ENCODE results near the gene NHEJ1. TPM values are rescaled to one million over a fixed set of nuclear protein-coding genes. Genes with fewer than 3 reads are reported as not detected.

Gene NHEJ1
- total RNA-seq, 1 experiment from 2014 or later, result 16.4 TPM

DNA sequence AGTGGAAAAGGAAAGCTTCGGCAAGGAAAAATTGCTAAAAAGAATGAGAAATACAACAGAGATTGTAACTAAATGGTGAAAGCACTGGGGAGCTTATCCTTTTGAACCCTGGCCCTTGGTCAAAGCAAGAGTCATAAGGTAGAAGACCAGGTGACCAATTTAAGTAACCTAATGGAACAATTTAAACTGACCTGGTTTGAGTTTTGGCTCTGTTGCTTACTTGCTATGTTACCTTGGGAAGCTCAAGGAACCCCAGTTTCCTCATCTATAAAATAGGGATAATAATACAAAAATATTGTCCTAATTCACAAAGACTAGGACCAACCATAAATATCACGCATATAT, 48.6 kb downstream of the NHEJ1 start:
- POLR2A ChIA-PET, result no interaction called here
- Histone ChIP-seq H3K9me3 (ENCODE audit: control insufficient read depth in 1 of 2, insufficient read depth in 1 of 2, low read depth in 1 of 2, low read length in 2 of 2) (no peaks in the 10 kb centered on the region), H2AFZ (ENCODE audit: low read depth, low read length, poor library complexity, severe bottlenecking) (no peak overlapping the region), H3K27me3 (ENCODE audit: insufficient read depth, low read length) (no peaks in the 10 kb centered on the region), H4K20me1 (ENCODE audit: insufficient read depth) (no peaks in the 10 kb centered on the region), H3K79me2 (ENCODE audit: insufficient read depth, low read length) (no peaks in the 10 kb centered on the region), H3K4me1 (ENCODE audit: control insufficient read depth in 1 of 2, insufficient read depth in 2 of 2, low read length in 2 of 2) (no peaks in the 10 kb centered on the region), H3K4me2 (ENCODE audit: low read length) (no peak overlapping the region), H3K9me2 (ENCODE audit: insufficient read depth) (no peaks in the 10 kb centered on the region), H3K27ac (ENCODE audit: low read depth, low read length) (no peak overlapping the region), H3K9ac (ENCODE audit: low read length) (no peak overlapping the region), H3K36me3 (ENCODE audit: control insufficient read depth in 1 of 2, insufficient read depth in 2 of 2, low read length in 2 of 2) (no peaks in the 10 kb centered on the region), H3K4me3 (replicated peaks in 1 of 2; ENCODE audit: low read depth in 1 of 2, low read length in 2 of 2) (no peak overlapping the region)
- no peak for TF ChIP-seq JUND (IDR thresholded peaks at IDR 0.05)
- RAD21 ChIA-PET (ENCODE audit: low non-redundant PET in 1 of 2, low total read pairs in 2 of 2, uncharacterized antibody in 2 of 2, unreplicated experiment in 2 of 2), result interaction anchor here in 1 of 2 experiments (0.7 kb wide), 1 partner anchor 23 kb away, joined by 3 read pairs; no protein-coding TSS in a partner anchor
- intact Hi-C loops (cut with micrococcal nuclease), result no loop called here
- CTCF ChIA-PET, result interaction anchor here (1.4 to 1.5 kb wide), 2 partner anchors 8 to 82 kb away, joined by 3 to 6 read pairs; no protein-coding TSS in a partner anchor
- BruUV-seq (replicated peaks), result no TSS peak
- DNase-seq (ENCODE audit: low read depth, low spot score), result no peak
- ATAC-seq, result no peak

DNA sequence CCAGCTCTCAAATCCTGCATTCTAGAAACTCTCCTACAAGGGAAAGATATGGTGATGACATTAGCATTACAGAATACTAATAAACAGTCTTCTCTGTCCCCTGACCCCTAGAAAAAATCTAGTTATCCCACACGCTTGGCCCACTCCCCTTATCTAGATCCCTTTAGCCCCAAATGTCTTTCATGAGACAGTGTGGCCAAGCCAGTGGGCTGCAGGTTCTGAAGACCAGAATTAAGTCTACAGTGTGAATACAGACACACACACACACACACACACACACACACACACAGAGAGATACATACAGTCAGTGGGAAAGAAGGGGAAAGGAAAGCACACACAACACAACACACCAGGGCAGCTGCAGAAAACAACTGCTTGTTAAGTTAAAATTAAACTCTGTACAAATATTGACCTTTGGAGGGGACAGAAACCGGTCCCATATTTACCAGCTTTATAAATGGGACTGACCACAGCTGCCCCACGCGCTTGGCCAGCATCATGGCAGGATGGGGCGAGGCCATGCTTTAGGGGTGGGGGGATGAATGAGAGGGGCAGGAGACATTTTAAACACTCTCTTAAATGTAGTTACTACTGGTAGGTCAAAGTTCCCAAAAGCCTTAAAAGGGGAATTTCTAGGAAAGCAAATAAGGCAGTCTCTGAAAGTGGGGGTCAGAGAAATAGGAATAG, 49.1 kb downstream of the NHEJ1 start:
- POLR2A ChIA-PET, result no interaction called here
- Histone ChIP-seq H3K4me1 (ENCODE audit: control insufficient read depth in 1 of 2, insufficient read depth in 2 of 2, low read length in 2 of 2) (no peaks in the 10 kb centered on the region), H3K27ac (ENCODE audit: low read depth, low read length) (no peak overlapping the region), H3K36me3 (ENCODE audit: control insufficient read depth in 1 of 2, insufficient read depth in 2 of 2, low read length in 2 of 2) (no peaks in the 10 kb centered on the region), H2AFZ (ENCODE audit: low read depth, low read length, poor library complexity, severe bottlenecking) (no peak overlapping the region), H3K9ac (ENCODE audit: low read length) (no peak overlapping the region), H3K79me2 (ENCODE audit: insufficient read depth, low read length) (no peaks in the 10 kb centered on the region), H3K27me3 (ENCODE audit: insufficient read depth, low read length) (no peaks in the 10 kb centered on the region), H3K4me3 (replicated peaks in 1 of 2; ENCODE audit: low read depth in 1 of 2, low read length in 2 of 2) (no peak overlapping the region), H3K9me2 (ENCODE audit: insufficient read depth) (no peaks in the 10 kb centered on the region), H3K4me2 (ENCODE audit: low read length) (no peak overlapping the region), H4K20me1 (ENCODE audit: insufficient read depth) (no peaks in the 10 kb centered on the region), H3K9me3 (ENCODE audit: control insufficient read depth in 1 of 2, insufficient read depth in 1 of 2, low read depth in 1 of 2, low read length in 2 of 2) (no peaks in the 10 kb centered on the region)
- CTCF ChIA-PET, result interaction anchor here (0.9 to 1.5 kb wide), 4 partner anchors 8 to 82 kb away, joined by 3 to 6 read pairs (median 3); no protein-coding TSS in a partner anchor
- ATAC-seq (no peak), DNase-seq (ENCODE audit: low read depth, low spot score) (no peak)
- no peak for TF ChIP-seq CBX3 (IDR thresholded peaks at IDR 0.05; ENCODE audit: low read depth)
- intact Hi-C loops (cut with micrococcal nuclease), result no loop called here
- RAD21 ChIA-PET (ENCODE audit: low non-redundant PET in 1 of 2, low total read pairs in 2 of 2, uncharacterized antibody in 2 of 2, unreplicated experiment in 2 of 2), result no interaction called here
- no TSS peak for BruUV-seq (replicated peaks)

DNA sequence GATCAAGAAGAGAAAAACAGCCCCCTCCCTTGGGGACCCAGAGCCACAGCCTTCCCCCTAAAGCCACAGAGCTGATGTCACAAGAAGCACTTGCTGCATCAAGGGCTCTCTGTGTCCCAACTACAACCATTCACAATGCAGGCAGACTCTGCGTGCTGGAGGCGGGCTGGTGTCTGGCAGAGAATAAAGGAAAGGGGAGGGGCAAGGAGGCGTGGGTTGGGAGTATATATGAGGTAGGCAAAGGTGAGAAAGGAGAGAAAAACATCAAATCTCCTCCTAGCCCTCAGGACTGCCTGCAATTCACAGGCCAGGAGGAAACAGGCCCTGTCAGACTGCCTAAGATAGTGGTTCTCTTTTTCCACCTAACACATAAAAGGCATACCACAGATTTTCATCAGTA, 51.1 kb downstream of the NHEJ1 start:
- no peak overlapping the region for H3K4me2 ChIP-seq (ENCODE audit: low read length)
- intact Hi-C loops (cut with micrococcal nuclease), result no loop called here
- ChIA-PET POLR2A (no interaction called here), CTCF (no interaction called here), RAD21 (ENCODE audit: low non-redundant PET in 1 of 2, low total read pairs in 2 of 2, uncharacterized antibody in 2 of 2, unreplicated experiment in 2 of 2) (no interaction called here)
- no peak for DNase-seq (ENCODE audit: low read depth, low spot score)
- no peak overlapping the region for H2AFZ ChIP-seq (ENCODE audit: low read depth, low read length, poor library complexity, severe bottlenecking)
- no peaks in the 10 kb centered on the region for H3K36me3 ChIP-seq (ENCODE audit: control insufficient read depth in 1 of 2, insufficient read depth in 2 of 2, low read length in 2 of 2)
- no peaks in the 10 kb centered on the region for H3K79me2 ChIP-seq (ENCODE audit: insufficient read depth, low read length)
- H4K20me1 ChIP-seq (ENCODE audit: insufficient read depth), result no peaks in the 10 kb centered on the region
- ATAC-seq, result no peak
- no peaks in the 10 kb centered on the region for H3K9me3 ChIP-seq (ENCODE audit: control insufficient read depth in 1 of 2, insufficient read depth in 1 of 2, low read depth in 1 of 2, low read length in 2 of 2)
- no peaks in the 10 kb centered on the region for H3K4me1 ChIP-seq (ENCODE audit: control insufficient read depth in 1 of 2, insufficient read depth in 2 of 2, low read length in 2 of 2)
- H3K9me2 ChIP-seq (ENCODE audit: insufficient read depth), result no peaks in the 10 kb centered on the region
- BruUV-seq (replicated peaks), result no TSS peak
- H3K27me3 ChIP-seq (ENCODE audit: insufficient read depth, low read length), result no peaks in the 10 kb centered on the region
- H3K4me3 ChIP-seq (replicated peaks in 1 of 2; ENCODE audit: low read depth in 1 of 2, low read length in 2 of 2), result no peak overlapping the region
- H3K27ac ChIP-seq (ENCODE audit: low read depth, low read length), result no peak overlapping the region
- no peak overlapping the region for H3K9ac ChIP-seq (ENCODE audit: low read length)
- TF ChIP-seq SRF (IDR thresholded peaks at IDR 0.05; ENCODE audit: low read depth), result no peak
- no peak for TF ChIP-seq POLR2AphosphoS5 (IDR thresholded peaks at IDR 0.05; ENCODE audit: low read depth, low read length)
- TF ChIP-seq CBX3 (IDR thresholded peaks at IDR 0.05; ENCODE audit: low read depth), result no peak
- TF ChIP-seq, protein P1, sequence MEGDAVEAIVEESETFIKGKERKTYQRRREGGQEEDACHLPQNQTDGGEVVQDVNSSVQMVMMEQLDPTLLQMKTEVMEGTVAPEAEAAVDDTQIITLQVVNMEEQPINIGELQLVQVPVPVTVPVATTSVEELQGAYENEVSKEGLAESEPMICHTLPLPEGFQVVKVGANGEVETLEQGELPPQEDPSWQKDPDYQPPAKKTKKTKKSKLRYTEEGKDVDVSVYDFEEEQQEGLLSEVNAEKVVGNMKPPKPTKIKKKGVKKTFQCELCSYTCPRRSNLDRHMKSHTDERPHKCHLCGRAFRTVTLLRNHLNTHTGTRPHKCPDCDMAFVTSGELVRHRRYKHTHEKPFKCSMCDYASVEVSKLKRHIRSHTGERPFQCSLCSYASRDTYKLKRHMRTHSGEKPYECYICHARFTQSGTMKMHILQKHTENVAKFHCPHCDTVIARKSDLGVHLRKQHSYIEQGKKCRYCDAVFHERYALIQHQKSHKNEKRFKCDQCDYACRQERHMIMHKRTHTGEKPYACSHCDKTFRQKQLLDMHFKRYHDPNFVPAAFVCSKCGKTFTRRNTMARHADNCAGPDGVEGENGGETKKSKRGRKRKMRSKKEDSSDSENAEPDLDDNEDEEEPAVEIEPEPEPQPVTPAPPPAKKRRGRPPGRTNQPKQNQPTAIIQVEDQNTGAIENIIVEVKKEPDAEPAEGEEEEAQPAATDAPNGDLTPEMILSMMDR (IDR thresholded peaks at IDR 0.05 in 2 of 3, conservative IDR thresholded peaks at IDR 0.05 in 1 of 3; ENCODE audit: borderline replicate concordance in 1 of 3, insufficient read depth in 1 of 3, low read depth in 2 of 3, low read length in 2 of 3), result no peak
- no peak for TF ChIP-seq FOSL1 (IDR thresholded peaks at IDR 0.05; ENCODE audit: low read depth)
- TF ChIP-seq SIN3A (IDR thresholded peaks at IDR 0.05; ENCODE audit: low read depth), result no peak
- TF ChIP-seq EGR1 (IDR thresholded peaks at IDR 0.05; ENCODE audit: low read depth), result no peak
- TF ChIP-seq TCF7L2 (IDR thresholded peaks at IDR 0.05; ENCODE audit: borderline replicate concordance, extremely low read depth, insufficient read depth, insufficient read length), result no peak
- TF ChIP-seq ELF1 (IDR thresholded peaks at IDR 0.05; ENCODE audit: borderline replicate concordance, low read depth), result no peak
- TF ChIP-seq ZFX (IDR thresholded peaks at IDR 0.05), result no peak

All from HCT116 (cell line).